Keratinocyte (primary cell): Measurements from ENCODE around the gene BANK1. TPM values are rescaled to one million over a fixed set of nuclear protein-coding genes. Genes with fewer than 3 reads are reported as not detected.

ENCODE experiments used
- DNase-seq: peaks from one replicate; pipeline ENCODE4 v3.0.0-alpha.2; 2011; ENCODE audit warnings: low read depth, missing footprints, low spot score
- FAIRE-seq: peaks from 2 replicates; lab custom pipeline; 2011; peaks lifted over from hg19 to GRCh38; lab: Jason Lieb, UNC
- H2AFZ ChIP-seq: 2 replicates; pipeline ENCODE4 v1.6.0; 2012; ENCODE audit warnings: low read length, control low read depth, inconsistent platforms; ENCODE audit not compliant: control insufficient read depth
- H3K27ac ChIP-seq: 2 replicates; pipeline ENCODE4 v1.5.1; 2011; ENCODE audit warnings: low read length; ENCODE audit not compliant: control insufficient read depth, insufficient read depth
- H3K27me3 ChIP-seq: 3 replicates; pipeline ENCODE4 v1.6.0; 2011; ENCODE audit warnings: low read length; ENCODE audit not compliant: control insufficient read depth, insufficient read depth; ENCODE audit errors: extremely low read depth
- H3K36me3 ChIP-seq, 2 experiments: 2 replicates in 1 of 2; 3 replicates in 1 of 2; pipeline ENCODE4 v1.5.1; 2011; ENCODE audit warnings: low read length in 2 of 2, mild to moderate bottlenecking in 1 of 2; ENCODE audit not compliant: control insufficient read depth in 2 of 2, insufficient read depth in 2 of 2; ENCODE audit errors: extremely low read depth in 1 of 2
- H3K4me1 ChIP-seq: 3 replicates; pipeline ENCODE4 v1.5.1; 2011; ENCODE audit warnings: low read length; ENCODE audit not compliant: control insufficient read depth, insufficient read depth; ENCODE audit errors: extremely low read depth
- H3K4me2 ChIP-seq: 3 replicates; pipeline ENCODE4 v1.6.0; 2011; ENCODE audit warnings: low read depth, low read length; ENCODE audit not compliant: control insufficient read depth, insufficient read depth; ENCODE audit errors: extremely low read depth
- H3K4me3 ChIP-seq, 3 experiments: fragments of 200-600 bp in 1 of 3; sonication (generic) in 1 of 3; 2 replicates in 2 of 3; 3 replicates in 1 of 3; pipeline ENCODE4 v1.5.1; 2011 to 2016; ENCODE audit warnings: low read length in 3 of 3, mild to moderate bottlenecking in 3 of 3, control low read depth in 2 of 3, inconsistent platforms in 1 of 3, low read depth in 1 of 3, mixed read lengths in 1 of 3, mixed run types in 1 of 3, moderate library complexity in 1 of 3; ENCODE audit not compliant: control insufficient read depth in 2 of 3, insufficient read depth in 2 of 3; ENCODE audit errors: extremely low read depth in 1 of 3
- H3K79me2 ChIP-seq: 2 replicates; pipeline ENCODE4 v1.6.0; 2012; ENCODE audit warnings: low read length; ENCODE audit not compliant: control insufficient read depth, insufficient read depth
- H3K9ac ChIP-seq: 3 replicates; pipeline ENCODE4 v1.6.0; 2011; ENCODE audit warnings: low read length; ENCODE audit not compliant: control insufficient read depth, insufficient read depth; ENCODE audit errors: extremely low read depth
- H3K9me1 ChIP-seq: 3 replicates; pipeline ENCODE4 v1.6.0; 2011; ENCODE audit warnings: low read length; ENCODE audit not compliant: control insufficient read depth, insufficient read depth; ENCODE audit errors: extremely low read depth
- H3K9me3 ChIP-seq: 2 replicates; pipeline ENCODE4 v1.5.1; 2012; ENCODE audit warnings: low read depth, low read length; ENCODE audit not compliant: control insufficient read depth
- H4K20me1 ChIP-seq: 3 replicates; pipeline ENCODE4 v1.6.0; 2011; ENCODE audit warnings: low read length; ENCODE audit not compliant: control insufficient read depth, insufficient read depth; ENCODE audit errors: extremely low read depth
- CTCF ChIP-seq, 3 experiments: IDR thresholded peaks in 1 of 3; conservative IDR thresholded peaks in 1 of 3; optimal IDR thresholded peaks in 1 of 3; 2 replicates in 2 of 3; 3 replicates in 1 of 3; pipeline versions ENCODE3 to v1.5.1; 2011; ENCODE audit warnings: low read length in 3 of 3, mild to moderate bottlenecking in 3 of 3, moderate library complexity in 2 of 3, control low read depth in 1 of 3, inconsistent platforms in 1 of 3; ENCODE audit not compliant: insufficient read depth in 2 of 3; ENCODE audit errors: extremely low read depth in 1 of 3
- EZH2 ChIP-seq: IDR thresholded peaks from one replicate; pipeline ENCODE4 v1.6.1; 2012; ENCODE audit warnings: inconsistent platforms, mild to moderate bottlenecking, low read length, moderate library complexity
- dilution Hi-C: fragments of 300-500 bp; cut with MboI; formaldehyde crosslinking; loops from one replicate; pipeline ENCODE4 v1.7.0; 2020; ENCODE audit warnings: low sequenced_read_pairs; ENCODE audit not compliant: extremely low pct_ligation_motif_present
- polyA plus RNA-seq, 5 experiments: library from polyadenylated mRNA; depleted of rRNA in 3 of 5; stranded (reverse) in 3 of 5; stranded (forward) in 1 of 5; unstranded in 1 of 5; fragments of >200 nt; gene quantifications; 1 replicate in 1 of 5; 2 replicates in 3 of 5; 3 replicates in 1 of 5; pipeline versions ENCODE4 v1.2.1 to v1.2.3, GENCODE V29; 2011 to 2012; ENCODE audit warnings: missing spikeins in 2 of 5, low read depth in 1 of 5, low replicate concordance in 1 of 5

The BANK1 gene
- polyA plus RNA-seq, 1 donor (not counting 4 experiments of a cell fraction or from before 2014, with no cell fraction given), result 0.25 TPM

- Histone ChIP-seq H3K79me2 (no peaks in the 10 kb centered on the region), H4K20me1 (no peaks in the 10 kb centered on the region), H3K27ac (no peak overlapping the region), H2AFZ (no peak overlapping the region), H3K9me3 (no peaks in the 10 kb centered on the region), H3K27me3 (no peaks in the 10 kb centered on the region), H3K4me2 (no peak overlapping the region), H3K36me3 (no peaks in the 10 kb centered on the region), H3K9ac (no peak overlapping the region), H3K9me1 (no peaks in the 10 kb centered on the region), H3K4me1 (no peaks in the 10 kb centered on the region), H3K4me3 (no peak overlapping the region)
- FAIRE-seq (no peak), DNase-seq (no peak)
- dilution Hi-C loops, result no loop called here
- TF ChIP-seq EZH2 (no peak), CTCF (optimal IDR thresholded peaks at IDR 0.05 in 1 of 3, IDR thresholded peaks at IDR 0.05 in 1 of 3, conservative IDR thresholded peaks at IDR 0.05 in 1 of 3; ENCODE audit: extremely low read depth in 1 of 3, insufficient read depth in 2 of 3, low read length in 3 of 3) (no peak)
Measured at GRCh38 chr4:101801958-101802357, 11.4 kb downstream of the BANK1 start.

- no peak overlapping the region for H2AFZ ChIP-seq
- H3K4me1 ChIP-seq, result no peaks in the 10 kb centered on the region
- H3K4me3 ChIP-seq, result no peak overlapping the region
- no peaks in the 10 kb centered on the region for H4K20me1 ChIP-seq
- no peak overlapping the region for H3K4me2 ChIP-seq
- no peak overlapping the region for H3K9ac ChIP-seq
- TF ChIP-seq EZH2 (no peak), CTCF (optimal IDR thresholded peaks at IDR 0.05 in 1 of 3, IDR thresholded peaks at IDR 0.05 in 1 of 3, conservative IDR thresholded peaks at IDR 0.05 in 1 of 3; ENCODE audit: extremely low read depth in 1 of 3, insufficient read depth in 2 of 3, low read length in 3 of 3) (no peak)
- DNase-seq (no peak), FAIRE-seq (no peak)
- H3K9me3 ChIP-seq, result no peaks in the 10 kb centered on the region
- no peaks in the 10 kb centered on the region for H3K79me2 ChIP-seq
- dilution Hi-C loops, result no loop called here
- no peaks in the 10 kb centered on the region for H3K27me3 ChIP-seq
- no peaks in the 10 kb centered on the region for H3K36me3 ChIP-seq
- H3K27ac ChIP-seq, result no peak overlapping the region
- H3K9me1 ChIP-seq, result no peaks in the 10 kb centered on the region
Measured at GRCh38 chr4:101806914-101807313, 16.4 kb downstream of the BANK1 start.
